Peyer's patch (tissue), 4 donors: Measurements from ENCODE around the gene SORCS1. TPM values are rescaled to one million over a fixed set of nuclear protein-coding genes. Genes with fewer than 3 reads are reported as not detected.

Source experiments
- DNase-seq, 3 donors: peaks; one replicate each; pipeline ENCODE4 v3.0.0-alpha.2; 2017 to 2019
- H3K27ac ChIP-seq, 4 donors: fragments of 200-600 bp; sonication (generic); one replicate each; pipeline ENCODE4 v1.5.1; 2016 to 2019
- H3K27me3 ChIP-seq, 2 donors: fragments of 200-600 bp; sonication (generic); one replicate each; pipeline ENCODE4 v1.5.1; 2019
- H3K36me3 ChIP-seq, 3 donors: fragments of 200-600 bp; sonication (generic); one replicate each; pipeline ENCODE4 v1.5.1; 2016 to 2019
- H3K4me1 ChIP-seq, 4 donors: fragments of 200-600 bp; sonication (generic); one replicate each; pipeline ENCODE4 v1.5.1; 2016 to 2019
- H3K4me3 ChIP-seq, 4 donors: fragments of 200-600 bp; sonication (generic); 1 replicate in 3 of 4; 2 replicates in 1 of 4; pipeline ENCODE4 v1.5.1; 2016 to 2019; ENCODE audit warnings: mild to moderate bottlenecking in 1 of 4
- H3K9me3 ChIP-seq, 4 donors: fragments of 200-600 bp; sonication (generic); one replicate each; pipeline ENCODE4 v1.5.1; 2016 to 2019; ENCODE audit warnings: mild to moderate bottlenecking in 1 of 4
- CTCF ChIP-seq, 6 experiments: fragments of 450-650 bp in 4 of 6; fragments of 200-600 bp in 2 of 6; sonication (generic) in 1 of 6; IDR thresholded peaks; one replicate each; pipeline ENCODE4 v1.5.1; 2017 to 2019; ENCODE audit warnings: antibody characterized with exemption in 6 of 6, mild to moderate bottlenecking in 3 of 6, moderate library complexity in 1 of 6
- POLR2A ChIP-seq, 2 donors: fragments of 450-650 bp; IDR thresholded peaks; one replicate each; pipeline ENCODE4 v1.5.1; 2017; ENCODE audit warnings: antibody characterized with exemption in 2 of 2, mild to moderate bottlenecking in 2 of 2, moderate library complexity in 2 of 2
- total RNA-seq, 4 donors: library from RNA; depleted of rRNA; stranded (reverse); fragments of >200 nt; gene quantifications; one replicate each; pipeline ENCODE4 v1.1.0, GENCODE V29; 2016

The SORCS1 gene
- total RNA-seq, 4 donors from 2014 or later = 0.53 to 5.9 (median 2.4) TPM

GRCh38 chr10:106593876-106594275 lies 570.6 kb downstream of the SORCS1 start:
- no peak overlapping the region for H3K27ac ChIP-seq
- H3K4me1 ChIP-seq = no peaks in the 10 kb centered on the region
- TF ChIP-seq CTCF (IDR thresholded peaks at IDR 0.05) (no peak), POLR2A (IDR thresholded peaks at IDR 0.05) (no peak)
- no peaks in the 10 kb centered on the region for H3K36me3 ChIP-seq
- no peaks in the 10 kb centered on the region for H3K9me3 ChIP-seq
- H3K4me3 ChIP-seq = no peak overlapping the region
- H3K27me3 ChIP-seq = no peaks in the 10 kb centered on the region
- no peak for DNase-seq

GRCh38 chr10:106592396-106592795 lies 572.1 kb downstream of the SORCS1 start:
- Histone ChIP-seq H3K4me1 (no peaks in the 10 kb centered on the region), H3K4me3 (no peak overlapping the region), H3K27ac (no peak overlapping the region), H3K9me3 (no peaks in the 10 kb centered on the region), H3K27me3 (no peaks in the 10 kb centered on the region), H3K36me3 (no peaks in the 10 kb centered on the region)
- DNase-seq = no peak
- TF ChIP-seq POLR2A (IDR thresholded peaks at IDR 0.05) (no peak), CTCF (IDR thresholded peaks at IDR 0.05) (no peak)

GRCh38 chr10:106582291-106582690 lies 582.2 kb downstream of the SORCS1 start:
- no peaks in the 10 kb centered on the region for H3K9me3 ChIP-seq
- no peaks in the 10 kb centered on the region for H3K36me3 ChIP-seq
- no peak overlapping the region for H3K4me3 ChIP-seq
- H3K4me1 ChIP-seq = no peaks in the 10 kb centered on the region
- H3K27ac ChIP-seq = no peak overlapping the region
- H3K27me3 ChIP-seq = no peaks in the 10 kb centered on the region
- DNase-seq = no peak
- TF ChIP-seq POLR2A (IDR thresholded peaks at IDR 0.05) (no peak), CTCF (IDR thresholded peaks at IDR 0.05) (no peak)

- H3K4me3 ChIP-seq = no peak overlapping the region
- H3K36me3 ChIP-seq = no peaks in the 10 kb centered on the region
- H3K27ac ChIP-seq = no peak overlapping the region
- H3K27me3 ChIP-seq = no peaks in the 10 kb centered on the region
- no peak for DNase-seq
- H3K9me3 ChIP-seq = no peaks in the 10 kb centered on the region
- no peaks in the 10 kb centered on the region for H3K4me1 ChIP-seq
- TF ChIP-seq POLR2A (IDR thresholded peaks at IDR 0.05) = no peak
- TF ChIP-seq CTCF (IDR thresholded peaks at IDR 0.05) = no peak
Observed at GRCh38 chr10:106577756-106578155, 586.8 kb downstream of the SORCS1 start.

- DNase-seq = no peak
- H3K4me3 ChIP-seq = no peak overlapping the region
- no peaks in the 10 kb centered on the region for H3K9me3 ChIP-seq
Observed at GRCh38 chr10:106577266-106577665, 587.2 kb downstream of the SORCS1 start.

GRCh38 chr10:106576534-106576933 lies 588.0 kb downstream of the SORCS1 start:
- Histone ChIP-seq H3K4me1 (no peaks in the 10 kb centered on the region), H3K27me3 (no peaks in the 10 kb centered on the region), H3K9me3 (no peaks in the 10 kb centered on the region), H3K27ac (no peak overlapping the region), H3K36me3 (no peaks in the 10 kb centered on the region), H3K4me3 (no peak overlapping the region)
- DNase-seq = no peak
- TF ChIP-seq CTCF (IDR thresholded peaks at IDR 0.05) = no peak

More at GRCh38 chr10:106577266-106577665, 587.2 kb downstream of the SORCS1 start:
- Histone ChIP-seq H3K36me3 (no peaks in the 10 kb centered on the region), H3K27me3 (no peaks in the 10 kb centered on the region), H3K27ac (no peak overlapping the region), H3K4me1 (no peaks in the 10 kb centered on the region)
- TF ChIP-seq POLR2A (IDR thresholded peaks at IDR 0.05) = no peak
